Esophagus squamous epithelium (tissue), 4 donors: ENCODE results near the gene NBPF20.
"Not testable (repeated sequence)": the region's sequence is repeated elsewhere in the genome, so short reads cannot be mapped to it uniquely, and the experiment has no call there.

Experiments
- CTCF ChIP-seq, 6 experiments: fragments of 450-650 bp in 4 of 6; fragments of 200-600 bp in 2 of 6; sonication (generic) in 2 of 6; IDR thresholded peaks; one replicate each; pipeline ENCODE4 v1.5.1; 2016 to 2019; ENCODE audit warnings: antibody characterized with exemption in 6 of 6, mild to moderate bottlenecking in 4 of 6, moderate library complexity in 4 of 6
- POLR2A ChIP-seq, 4 donors: fragments of 450-650 bp; IDR thresholded peaks; one replicate each; pipeline ENCODE4 v1.6.1; 2017; ENCODE audit warnings: antibody characterized with exemption in 4 of 4, mild to moderate bottlenecking in 4 of 4, moderate library complexity in 3 of 4

- TF ChIP-seq CTCF, POLR2A (IDR thresholded peaks at IDR 0.05): not testable (repeated sequence)
Measured at GRCh38 chr1:145474837-145475368, 49.5 kb upstream of the NBPF20 start.
